IPS-NIHi11 (cell line): ENCODE data around the gene TTC16.

Experiments
- DNase-seq: peaks from one replicate; pipeline ENCODE4 v3.0.0; 2012; ENCODE audit warnings: mixed read lengths, low spot score

Gene TTC16

DNA sequence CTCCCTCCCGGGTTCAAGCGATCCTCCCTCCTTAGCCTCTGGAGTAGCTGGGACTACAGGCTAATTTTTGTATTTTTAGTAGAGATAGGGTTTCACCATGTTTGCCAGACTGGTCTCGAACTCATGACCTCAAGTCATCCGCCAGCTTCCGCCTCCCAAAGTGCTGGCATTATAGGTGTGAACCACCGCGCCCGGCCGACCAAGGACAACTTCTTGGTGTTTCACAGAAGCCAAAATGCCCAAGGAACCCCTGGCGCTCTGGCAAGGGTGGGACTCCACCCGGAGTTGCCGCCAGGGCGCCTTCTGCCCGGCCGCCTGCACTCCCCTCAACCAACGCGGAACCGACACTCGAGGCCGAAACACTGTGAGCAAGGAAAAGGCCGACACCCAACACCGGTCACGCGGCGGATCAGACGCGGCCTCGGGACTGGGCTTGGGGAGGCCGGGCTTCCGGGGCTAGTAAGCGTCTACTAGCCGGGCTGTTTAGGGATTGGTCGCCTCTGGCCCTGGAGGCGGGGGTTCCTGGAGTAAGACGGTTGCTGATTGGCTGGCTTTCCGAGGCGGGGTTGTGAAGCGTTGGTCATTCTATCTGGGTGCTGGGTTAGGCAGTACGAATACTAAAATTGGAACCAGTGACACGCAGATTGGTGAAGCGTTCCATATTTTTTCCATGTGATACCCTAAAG is 16.8 kb upstream of the TTC16 start:
- peak; percentile 99 for DNase-seq

DNA sequence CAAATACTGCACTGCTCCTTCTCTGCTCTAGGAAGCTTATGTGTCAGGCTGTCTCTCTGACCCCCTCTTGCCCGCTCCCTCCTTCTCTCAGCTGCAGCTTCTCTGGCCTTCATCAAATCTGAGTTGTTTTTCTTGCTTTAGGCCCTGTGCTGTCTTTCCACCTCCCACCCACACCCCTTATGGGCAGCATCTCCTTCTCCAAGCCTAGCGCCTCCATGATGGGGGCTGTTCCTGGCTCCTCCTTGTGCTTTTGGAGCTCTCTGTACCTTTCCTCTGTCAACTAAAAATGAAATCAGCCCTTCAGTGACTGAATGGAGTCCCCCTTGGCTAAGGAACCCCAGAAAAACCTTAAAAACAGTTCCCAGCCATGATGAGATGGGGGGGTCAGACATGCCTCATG is 15.7 kb upstream of the TTC16 start:
- no peak for DNase-seq

DNA sequence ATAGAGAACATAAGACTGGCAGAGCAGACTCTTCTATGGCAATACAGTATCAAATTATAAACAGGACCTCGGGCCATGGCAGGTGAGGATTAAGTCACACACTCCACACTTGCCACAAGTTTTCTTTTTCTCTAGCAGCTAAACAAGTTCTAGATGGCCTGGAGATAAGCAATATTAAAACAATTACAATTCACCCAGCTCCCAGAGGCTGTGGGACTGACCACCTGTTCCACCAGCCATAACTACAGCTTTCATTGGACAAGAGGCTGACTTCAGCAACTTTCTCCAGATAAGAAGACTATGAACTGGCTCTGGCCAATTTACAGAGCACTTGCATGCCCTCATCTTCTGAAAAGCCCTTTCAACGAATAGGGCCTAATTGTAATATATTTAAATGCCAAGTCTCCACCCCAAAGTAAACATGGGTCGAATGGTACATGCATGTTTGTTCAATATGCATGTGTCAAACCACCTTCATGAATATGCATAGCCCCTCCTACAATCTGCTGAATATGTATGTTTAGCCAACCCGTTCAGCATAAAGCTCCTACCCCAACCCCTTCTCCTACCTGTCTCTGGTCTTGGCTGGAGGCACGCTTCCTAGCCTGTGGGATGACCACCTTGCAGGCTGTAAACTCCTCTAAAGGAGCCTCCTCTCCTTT is 15.2 kb upstream of the TTC16 start:
- DNase-seq, result no peak

DNA sequence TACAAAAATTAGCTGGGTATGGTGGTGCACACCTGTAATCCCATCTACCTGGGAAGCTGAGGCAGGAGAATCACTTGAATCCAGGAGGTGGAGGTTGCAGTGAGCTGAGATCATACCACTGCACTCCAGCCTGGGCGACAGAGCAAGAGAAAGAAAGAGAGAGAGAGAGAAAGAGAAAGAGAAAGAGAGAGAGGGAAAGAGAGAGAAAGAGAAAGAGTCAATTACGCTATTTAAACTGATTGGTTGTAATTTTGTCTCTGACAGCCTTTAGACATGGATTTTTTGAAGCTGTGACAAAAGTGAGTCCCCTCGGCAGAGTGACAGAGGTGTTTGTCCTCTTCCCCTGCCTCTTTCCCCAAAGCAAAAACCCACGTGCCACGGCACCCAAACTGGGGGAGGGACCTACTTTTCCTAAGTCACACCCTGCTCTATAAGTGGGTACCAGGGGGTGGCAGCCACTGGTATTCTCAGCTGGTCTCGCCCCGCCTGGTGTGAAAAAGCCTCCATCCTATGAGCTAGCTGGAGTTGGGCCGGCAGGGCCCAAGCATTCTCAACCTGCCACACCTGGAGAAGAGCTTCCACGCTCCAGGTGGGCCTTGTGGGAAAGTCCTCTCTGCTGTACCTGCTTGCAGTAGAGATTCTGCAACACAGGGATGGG is 12.5 kb upstream of the TTC16 start:
- no peak for DNase-seq

DNA sequence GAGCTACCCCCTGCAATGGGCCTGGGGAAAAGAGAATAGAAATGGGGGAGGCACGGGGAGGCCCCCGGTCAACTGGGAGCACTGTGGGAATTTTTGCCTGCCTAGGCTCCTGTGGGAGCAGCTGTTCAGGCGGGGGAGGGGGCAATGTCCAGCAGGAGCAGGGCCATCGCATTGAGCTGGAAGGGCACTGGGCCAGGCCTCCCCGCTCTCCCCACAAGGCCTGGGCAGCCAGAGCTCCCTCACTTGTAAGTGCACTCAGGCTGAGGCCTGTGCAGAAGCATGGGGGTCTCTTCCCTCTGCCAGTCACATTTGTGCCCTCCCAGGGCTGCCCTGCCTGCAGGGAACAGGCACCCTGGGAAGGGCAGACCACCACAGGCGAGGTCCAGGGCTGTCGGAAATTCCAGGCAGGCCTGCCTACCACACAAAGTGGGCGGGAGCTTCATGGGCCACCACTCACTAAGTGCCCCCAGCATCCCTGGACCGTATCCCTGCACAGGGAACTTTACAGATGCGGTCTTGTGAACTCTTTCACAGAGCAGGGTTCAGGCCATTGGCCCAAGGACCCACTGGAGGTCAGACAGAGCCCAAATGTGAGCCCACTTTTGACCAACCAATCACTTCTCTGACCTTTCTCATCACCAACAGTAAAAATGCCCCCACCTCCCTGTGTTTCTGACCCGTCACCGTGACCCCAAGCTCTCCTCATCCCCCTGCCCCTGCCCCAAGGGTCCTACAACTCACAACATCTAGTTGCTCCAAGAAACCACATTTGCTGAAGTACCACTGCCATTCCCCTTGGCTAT is 10.1 kb upstream of the TTC16 start:
- no peak for DNase-seq

DNA sequence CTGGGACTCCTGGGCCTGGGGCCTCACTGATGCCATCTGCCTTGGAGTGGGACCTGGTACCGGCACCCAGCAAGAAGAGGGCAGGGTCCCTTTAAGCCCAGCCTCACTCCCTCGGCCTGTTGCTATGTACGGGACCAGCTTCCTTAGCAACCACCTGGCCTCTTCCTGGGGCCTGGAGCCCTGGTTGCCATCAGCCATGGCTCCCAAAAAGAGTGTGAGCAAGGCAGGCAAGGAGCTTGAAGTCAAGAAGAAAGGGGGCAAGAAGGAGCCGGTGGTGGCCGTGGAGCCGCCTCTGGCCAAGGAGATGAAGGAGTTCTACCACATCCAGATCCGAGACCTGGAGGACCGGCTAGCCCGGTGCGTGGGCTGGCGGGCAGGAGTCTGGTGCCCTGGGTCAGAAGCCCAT is 9.0 kb upstream of the TTC16 start, which contains the start of gene CFAP157:
CFAP157 (plus strand) TSS at position 153 of the 406 bp plus-strand sequence; CDS start at position 197, 44 bp downstream.
- DNase-seq, result peak; percentile 83

DNA sequence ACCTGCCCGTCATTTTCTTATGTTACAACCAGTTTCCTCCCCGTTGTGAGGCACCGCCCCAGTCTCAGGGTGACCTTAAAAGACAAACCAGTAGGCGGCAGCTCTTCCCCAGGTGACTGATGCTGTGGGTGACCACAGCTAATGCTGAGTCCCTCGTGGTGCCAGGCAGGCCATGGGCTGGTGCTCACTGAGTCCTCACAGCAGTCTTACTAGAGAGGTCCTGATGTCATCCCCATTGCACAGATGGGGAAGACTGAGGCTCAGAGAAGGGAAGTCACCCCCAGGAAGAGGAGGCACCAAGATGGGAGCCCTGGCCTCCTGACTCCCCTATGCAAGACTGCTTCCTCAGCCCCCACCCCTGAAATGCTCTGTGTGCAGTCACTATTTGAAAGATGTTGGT is 8.1 kb upstream of the TTC16 start:
- no peak for DNase-seq

DNA sequence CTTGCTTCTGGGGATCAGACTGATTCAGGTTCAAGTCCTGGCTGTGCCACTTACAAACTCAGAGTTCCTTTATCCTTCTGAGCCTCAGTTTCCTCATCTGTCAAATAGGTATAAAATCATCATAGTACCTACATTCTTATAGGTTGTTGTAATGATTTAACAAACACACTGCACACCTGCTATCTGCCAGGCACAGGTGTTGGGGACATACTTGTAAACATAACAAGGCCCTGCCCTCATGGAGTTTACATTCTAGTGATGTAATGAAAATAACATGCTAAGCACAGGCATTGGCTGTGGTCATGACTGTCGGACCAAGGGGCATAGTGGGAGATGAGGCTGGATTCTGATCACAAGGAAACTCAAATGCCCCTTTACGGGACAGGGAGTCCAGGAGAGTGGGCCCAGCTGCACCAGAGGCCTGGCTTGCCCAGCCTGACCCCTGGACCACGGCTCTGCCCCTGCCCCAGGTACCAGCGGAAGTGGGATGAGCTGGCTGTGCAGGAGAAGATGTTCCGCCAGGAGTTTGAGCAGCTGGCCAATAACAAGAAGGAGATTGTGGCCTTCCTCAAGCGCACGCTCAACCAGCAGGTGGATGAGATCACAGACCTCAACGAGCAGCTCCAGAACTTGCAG is 6.8 kb upstream of the TTC16 start:
- DNase-seq, result no peak

DNA sequence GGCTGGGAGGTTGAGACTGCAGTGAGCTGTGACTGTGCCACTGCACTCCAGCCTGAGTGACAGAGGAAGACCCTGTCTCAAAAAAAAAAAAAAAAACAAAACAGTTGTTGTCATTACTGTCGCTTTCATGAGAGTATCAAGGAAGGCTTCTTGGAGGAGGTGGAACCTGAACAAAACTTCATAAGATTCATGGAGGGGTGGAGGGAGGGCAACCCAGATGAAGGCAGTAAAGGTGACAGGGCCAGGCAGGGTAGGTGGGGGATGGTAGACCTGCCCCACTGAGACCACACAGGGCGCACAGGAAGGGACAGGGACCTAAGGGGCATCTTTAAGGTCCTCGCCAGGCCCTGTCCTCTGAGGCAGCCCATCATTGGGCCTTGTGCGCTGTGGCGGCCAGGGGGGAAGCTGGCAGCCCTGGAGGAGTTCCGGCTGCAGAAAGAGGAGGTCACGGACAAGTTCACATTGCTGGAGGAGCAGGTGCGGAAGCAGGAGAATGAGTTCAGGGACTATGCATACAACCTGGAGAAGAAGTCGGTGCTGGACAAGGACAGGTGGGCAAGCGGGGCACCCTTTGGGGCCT is 5.6 kb upstream of the TTC16 start:
- DNase-seq, result no peak

DNA sequence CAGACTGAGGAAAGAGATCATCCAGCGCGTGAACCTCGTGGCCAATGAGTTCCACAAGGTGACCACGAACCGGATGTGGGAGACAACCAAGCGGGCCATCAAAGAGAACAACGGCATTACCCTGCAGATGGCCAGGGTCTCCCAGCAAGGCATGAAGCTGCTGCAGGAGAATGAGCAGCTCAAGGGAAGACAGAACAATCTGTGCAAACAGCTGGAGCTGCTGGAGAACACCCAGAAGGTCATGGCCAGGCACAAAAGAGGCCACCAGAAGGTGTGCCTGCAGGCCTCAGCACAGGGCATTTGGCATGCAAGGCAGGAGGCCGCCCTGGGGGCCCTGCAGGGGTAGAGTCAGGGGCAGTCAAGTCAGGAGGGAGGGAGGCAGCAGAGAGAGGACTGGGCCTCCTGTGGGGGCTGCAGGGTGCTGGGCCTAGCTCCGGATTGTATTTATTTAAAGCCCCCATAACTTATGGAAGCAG is 4.6 kb upstream of the TTC16 start:
- DNase-seq, result no peak

DNA sequence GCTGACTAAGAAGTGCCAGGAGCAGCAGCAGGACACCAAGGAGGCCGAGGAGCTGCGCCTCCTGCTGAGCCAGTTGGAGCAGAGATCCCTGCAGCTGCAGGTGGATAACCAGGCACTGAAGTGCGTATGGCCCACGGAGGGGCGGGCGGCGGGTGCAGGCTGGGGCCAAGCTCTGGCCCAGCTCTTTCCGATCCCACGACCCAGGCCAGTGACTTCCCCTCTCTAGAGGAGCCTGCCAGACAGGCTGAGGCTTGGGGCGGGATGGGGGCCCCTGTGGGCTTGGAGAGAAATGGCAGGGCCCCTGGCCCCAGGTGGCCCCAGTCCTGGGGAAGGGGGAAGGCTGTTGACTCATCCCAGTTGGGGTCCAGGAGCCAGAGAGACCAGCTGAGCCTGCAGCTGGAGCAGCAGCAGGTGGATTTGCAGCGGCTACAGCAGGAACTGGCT is 4.0 kb upstream of the TTC16 start:
- DNase-seq, result peak; percentile 46

DNA sequence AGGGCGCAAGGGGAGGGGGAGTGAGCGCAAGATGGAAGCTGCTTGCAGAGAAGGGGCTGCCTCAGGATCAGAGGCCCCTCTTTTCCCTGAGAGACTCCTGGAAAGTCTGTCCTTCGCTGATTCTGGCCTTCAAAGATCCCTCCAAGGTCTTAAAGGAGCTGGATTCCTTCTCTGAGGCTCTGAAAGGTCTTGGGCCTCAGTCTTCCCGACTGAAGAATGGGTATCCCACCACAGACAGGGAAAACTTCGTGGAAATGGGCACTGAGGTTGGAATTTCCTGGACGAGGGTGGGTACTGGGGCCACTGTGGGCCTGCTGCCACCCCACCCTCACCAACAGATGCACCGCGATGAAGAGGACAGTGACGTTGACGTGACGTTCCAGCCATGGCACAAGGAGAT is 3.5 kb upstream of the TTC16 start:
- DNase-seq, result no peak

DNA sequence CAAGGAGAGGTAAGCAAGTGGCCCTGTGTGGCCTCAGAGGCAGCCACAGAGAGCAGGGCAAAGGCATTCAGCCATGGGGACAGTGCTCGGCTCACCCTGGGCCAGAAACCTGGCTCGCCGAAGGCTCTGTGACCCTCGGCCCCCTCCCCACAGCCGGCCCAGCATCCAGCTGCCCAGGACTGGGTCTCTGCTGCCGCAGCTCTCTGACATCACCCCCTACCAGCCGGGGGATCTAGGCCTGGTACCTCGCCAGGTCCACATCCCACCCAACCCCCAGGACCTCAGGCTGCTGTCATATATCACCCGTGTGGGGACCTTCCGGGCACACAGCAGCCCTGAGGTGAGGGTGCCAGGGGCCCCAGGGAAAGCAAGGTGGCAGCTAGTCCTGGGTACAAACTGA is 3.0 kb upstream of the TTC16 start:
- no peak for DNase-seq

DNA sequence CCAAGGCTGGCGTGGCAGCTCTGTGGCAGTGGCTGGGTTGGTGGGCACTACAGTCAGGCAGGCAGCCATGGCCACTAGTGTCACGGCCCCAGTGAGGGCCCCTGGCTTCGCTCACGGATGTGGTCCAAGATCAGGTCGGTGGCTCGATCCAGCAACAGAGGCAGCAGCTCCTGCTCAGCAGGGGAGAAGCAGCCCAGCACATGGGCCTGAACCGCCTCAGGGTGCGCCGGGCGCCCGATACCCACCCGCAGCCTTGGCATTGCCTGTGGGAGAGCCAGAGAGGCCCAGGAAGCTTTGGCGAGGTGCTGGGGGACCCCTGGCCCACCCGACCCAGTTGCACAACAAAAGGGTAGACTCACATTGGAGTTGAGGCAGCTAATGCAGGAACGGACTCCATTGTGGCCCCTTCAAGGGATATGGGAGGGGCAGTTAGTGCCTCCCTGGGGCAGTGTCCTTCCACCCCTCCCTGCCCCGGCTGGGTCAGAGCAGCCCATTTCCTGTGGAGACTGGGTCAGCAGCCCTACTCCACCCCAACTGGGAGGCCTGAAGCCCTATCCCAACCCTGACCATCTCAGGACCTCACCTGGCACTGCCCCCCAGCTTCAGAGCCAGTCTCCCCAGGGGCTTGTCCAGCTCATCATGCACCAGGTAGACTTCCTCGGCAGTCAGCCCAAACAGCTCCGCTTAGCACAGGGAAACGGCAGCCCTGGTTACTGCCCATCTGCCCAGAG is 1.7 kb upstream of the TTC16 start:
- DNase-seq, result no peak

DNA sequence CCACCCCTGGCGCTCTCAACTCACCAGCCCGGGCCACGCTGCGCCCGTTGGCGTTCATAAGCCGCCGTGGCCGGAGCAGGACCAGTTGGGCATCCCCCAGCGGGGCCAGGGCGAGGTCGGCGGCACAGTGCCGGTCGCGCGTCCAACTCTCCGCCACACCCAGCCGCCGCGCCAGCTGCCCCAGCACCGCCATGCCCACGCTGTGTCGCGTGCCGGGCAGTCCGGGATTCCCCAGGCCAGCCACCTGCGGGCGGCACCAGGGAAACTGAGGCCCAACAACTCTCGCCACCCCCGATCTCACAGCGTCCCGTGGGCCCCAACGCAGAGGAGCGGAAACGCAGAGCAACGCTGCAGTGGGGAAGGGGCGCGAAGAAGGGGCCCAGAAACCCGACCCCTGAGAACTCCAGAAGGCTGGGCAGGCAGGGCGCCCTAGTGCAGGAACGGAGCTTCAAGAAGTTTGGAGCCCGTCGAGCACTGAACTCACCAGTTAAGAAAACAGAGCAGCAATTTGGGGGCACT is 869 bp upstream of the TTC16 start:
- peak; percentile 59 for DNase-seq

DNA sequence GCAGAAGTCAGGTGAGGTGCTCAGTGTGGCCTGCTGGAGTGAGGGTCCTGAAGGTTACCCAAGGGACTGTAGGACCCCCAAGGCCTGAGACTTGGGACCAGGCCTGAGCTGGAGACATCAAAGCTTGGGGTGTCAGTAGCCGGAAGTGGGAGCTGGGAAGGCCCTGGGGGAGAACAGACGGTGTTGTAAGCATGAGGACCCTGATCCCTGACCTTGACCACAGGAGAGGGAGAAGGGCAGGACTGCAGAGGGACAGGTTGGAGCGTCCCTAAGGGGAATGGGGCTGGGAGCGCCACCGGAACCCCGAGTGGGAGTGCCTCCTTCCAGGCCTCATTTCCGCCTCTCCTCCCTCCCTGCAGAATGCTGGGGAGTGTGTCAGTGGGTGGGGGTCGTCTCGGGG is 533 bp downstream of the TTC16 start:
- no peak for DNase-seq

DNA sequence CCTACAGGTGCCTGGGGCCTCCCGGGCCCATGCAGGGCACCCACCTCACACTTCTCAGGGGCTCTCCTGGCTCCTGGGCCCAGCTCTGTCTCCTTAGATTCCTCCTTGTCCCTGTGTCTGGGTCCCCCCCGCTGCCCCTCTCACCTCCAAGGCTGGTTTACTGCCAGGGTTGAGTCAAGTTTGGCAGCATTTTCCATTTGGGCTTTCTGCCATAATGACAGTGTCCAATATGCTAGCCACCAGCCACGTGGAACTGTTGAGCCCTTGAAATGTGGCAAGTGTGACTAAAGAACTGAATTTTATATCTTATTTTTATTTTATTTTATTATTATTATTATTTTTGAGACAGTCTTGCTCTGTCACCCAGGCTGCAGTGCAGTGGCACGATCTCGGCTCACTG is 1.9 kb downstream of the TTC16 start:
- no peak for DNase-seq

DNA sequence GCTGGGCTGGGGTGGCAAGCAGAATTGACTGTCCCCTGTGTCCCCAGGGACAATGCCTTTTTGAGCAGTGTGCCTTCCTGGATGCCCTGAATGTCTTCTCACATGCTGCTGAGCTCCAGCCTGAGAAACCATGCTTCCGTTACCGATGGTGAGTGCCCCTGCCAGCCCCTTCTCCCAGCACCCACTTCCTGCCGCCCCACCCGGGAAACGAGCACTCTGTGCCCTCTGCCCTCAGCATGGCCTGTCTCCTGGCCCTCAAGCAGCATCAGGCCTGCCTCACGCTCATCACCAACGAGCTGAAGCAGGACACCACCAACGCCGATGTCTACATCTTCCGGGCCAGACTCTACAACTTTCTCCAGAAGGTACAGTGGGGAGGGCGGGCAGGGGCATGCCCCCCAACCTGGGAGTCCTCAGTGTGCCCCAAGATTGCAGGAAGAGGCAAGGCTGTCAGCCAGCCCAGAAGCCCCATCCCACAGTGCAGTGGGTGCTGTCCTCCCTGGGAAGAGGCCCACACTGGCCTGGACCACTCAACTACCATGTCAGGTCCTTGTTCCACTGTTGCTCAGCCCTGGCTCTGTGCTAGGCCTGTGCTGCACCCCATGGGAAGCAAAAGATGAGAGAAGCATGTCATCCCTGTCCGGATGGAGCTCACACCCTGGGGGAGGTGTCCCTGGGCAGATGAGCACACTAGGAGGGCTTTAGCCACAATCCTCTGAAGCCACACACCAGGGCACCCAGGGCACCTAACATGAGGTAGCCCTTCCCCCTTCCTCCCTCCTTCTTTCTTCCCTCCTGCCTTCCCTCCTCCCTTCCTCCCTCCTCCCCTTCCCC is 4.4 kb downstream of the TTC16 start:
- no peak for DNase-seq

DNA sequence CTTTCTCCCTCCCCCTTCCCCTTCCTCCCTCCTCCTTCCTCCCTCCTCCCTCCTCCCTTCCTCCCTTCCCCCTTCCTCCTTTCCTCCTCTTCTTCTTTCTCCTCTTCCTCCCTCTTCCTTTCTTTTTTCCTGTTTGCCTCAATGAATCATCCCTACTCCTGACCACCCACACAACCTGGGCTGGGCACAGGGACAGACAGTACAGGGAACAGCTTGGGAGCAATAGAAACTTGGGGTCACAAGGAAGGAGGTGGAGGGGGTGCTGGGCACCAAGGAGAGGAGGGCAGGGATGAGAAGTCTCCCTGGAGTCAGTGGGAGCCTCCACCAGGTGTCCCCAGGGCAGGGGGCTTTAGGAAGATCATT is 5.0 kb downstream of the TTC16 start:
- DNase-seq, result no peak

DNA sequence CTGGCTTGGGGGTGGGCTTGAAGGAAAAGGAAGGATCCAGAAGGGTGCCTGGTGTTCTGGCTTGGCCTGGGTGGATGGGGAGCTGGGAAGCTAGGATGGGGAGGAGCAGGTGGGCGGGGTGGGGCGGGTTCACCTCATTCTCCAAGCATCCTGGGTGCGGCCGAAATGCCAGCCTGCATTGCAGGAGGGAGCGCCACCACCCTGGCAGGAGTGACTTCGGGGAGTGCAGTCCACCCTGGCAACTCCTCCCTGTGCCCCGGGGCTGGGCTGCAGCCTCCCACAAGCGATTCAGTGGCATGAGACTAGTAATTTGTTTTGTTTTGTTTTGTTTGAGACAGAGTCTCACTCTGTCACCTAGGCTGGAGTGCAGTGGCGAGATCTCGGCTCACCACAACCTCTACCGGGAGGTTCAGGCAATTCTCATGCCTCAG is 5.5 kb downstream of the TTC16 start:
- DNase-seq, result peak; percentile 43
